Breast epithelium (tissue), 3 donors: Measurements from ENCODE around the gene ACOT9.

Experiments
- POLR2A ChIP-seq: fragments of 450-650 bp; IDR thresholded peaks from one replicate; pipeline ENCODE4 v1.6.1; 2016; ENCODE audit warnings: antibody characterized with exemption, mild to moderate bottlenecking, moderate library complexity
- TF ChIP-seq, protein P1 (sequence below), 3 donors: fragments of 450-650 bp; IDR thresholded peaks; one replicate each; pipeline ENCODE4 v1.5.1; 2016 to 2017; ENCODE audit warnings: antibody characterized with exemption in 3 of 3, mild to moderate bottlenecking in 3 of 3, moderate library complexity in 3 of 3

DNA sequence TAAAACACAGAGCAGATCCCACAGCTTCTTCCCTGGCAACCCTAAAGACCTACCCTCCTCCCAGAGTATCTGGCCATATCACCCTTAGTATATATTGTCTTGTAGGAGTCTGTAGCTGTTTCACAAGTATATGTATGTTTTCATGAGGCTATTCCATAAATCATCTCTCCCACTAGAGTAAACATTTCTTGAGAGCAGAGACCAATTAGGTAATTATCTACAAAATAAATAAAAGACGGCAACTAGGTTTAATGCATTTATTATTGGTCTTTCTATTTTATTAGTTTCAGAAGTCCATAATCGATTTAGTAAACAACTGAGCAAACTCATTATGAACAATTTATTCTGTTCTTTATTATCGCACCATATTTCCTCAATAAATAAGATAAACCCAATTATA is 7.0 kb downstream of the ACOT9 start:
- no peak for TF ChIP-seq POLR2A
- TF ChIP-seq, protein P1, sequence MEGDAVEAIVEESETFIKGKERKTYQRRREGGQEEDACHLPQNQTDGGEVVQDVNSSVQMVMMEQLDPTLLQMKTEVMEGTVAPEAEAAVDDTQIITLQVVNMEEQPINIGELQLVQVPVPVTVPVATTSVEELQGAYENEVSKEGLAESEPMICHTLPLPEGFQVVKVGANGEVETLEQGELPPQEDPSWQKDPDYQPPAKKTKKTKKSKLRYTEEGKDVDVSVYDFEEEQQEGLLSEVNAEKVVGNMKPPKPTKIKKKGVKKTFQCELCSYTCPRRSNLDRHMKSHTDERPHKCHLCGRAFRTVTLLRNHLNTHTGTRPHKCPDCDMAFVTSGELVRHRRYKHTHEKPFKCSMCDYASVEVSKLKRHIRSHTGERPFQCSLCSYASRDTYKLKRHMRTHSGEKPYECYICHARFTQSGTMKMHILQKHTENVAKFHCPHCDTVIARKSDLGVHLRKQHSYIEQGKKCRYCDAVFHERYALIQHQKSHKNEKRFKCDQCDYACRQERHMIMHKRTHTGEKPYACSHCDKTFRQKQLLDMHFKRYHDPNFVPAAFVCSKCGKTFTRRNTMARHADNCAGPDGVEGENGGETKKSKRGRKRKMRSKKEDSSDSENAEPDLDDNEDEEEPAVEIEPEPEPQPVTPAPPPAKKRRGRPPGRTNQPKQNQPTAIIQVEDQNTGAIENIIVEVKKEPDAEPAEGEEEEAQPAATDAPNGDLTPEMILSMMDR (IDR thresholded peaks at IDR 0.05), result no peak
